HL-60 (cell line): ENCODE results near the gene GPR89A.

Experiments used
- CTCF ChIP-seq: IDR thresholded peaks from one replicate; pipeline ENCODE4 v1.5.1; 2011; ENCODE audit warnings: low read length, control low read depth, inconsistent platforms; ENCODE audit not compliant: insufficient read depth
- GABPA ChIP-seq: IDR thresholded peaks from 2 replicates; pipeline ENCODE4 v1.6.1; 2012; ENCODE audit warnings: low read depth
- POLR2AphosphoS5 ChIP-seq: IDR thresholded peaks from 2 replicates; pipeline ENCODE4 v1.6.1; 2012; ENCODE audit warnings: low read depth
- REST ChIP-seq: IDR thresholded peaks from 2 replicates; pipeline ENCODE4 v1.6.1; 2012; ENCODE audit warnings: low read depth; ENCODE audit not compliant: insufficient replicate concordance
- SPI1 ChIP-seq: IDR thresholded peaks from 2 replicates; pipeline ENCODE4 v1.6.1; 2012; ENCODE audit warnings: low read depth, mild to moderate bottlenecking, borderline replicate concordance

- no peak for TF ChIP-seq CTCF
- TF ChIP-seq POLR2AphosphoS5, result no peak
- no peak for TF ChIP-seq GABPA
- TF ChIP-seq REST, result no peak
- TF ChIP-seq SPI1, result no peak
Observed at GRCh38 chr1:145706086-145706664, 98.4 kb downstream of the GPR89A start.
